ENCODE results near the gene TULP3. TPM values are rescaled to one million over a fixed set of nuclear protein-coding genes. Genes with fewer than 3 reads are reported as not detected.

Gene TULP3
- total RNA-seq, 2 donors from 2014 or later: 10.1 to 12.6 TPM

- no peaks in the 10 kb centered on the region for H3K36me3 ChIP-seq
- intact Hi-C loops (cut with DNase I): no loop called here
- peaks cover 3% of the 10 kb centered on the region for H3K27me3 ChIP-seq
- H3K4me3 ChIP-seq: peak overlapping the region; percentile 41
- no peaks in the 10 kb centered on the region for H3K9me3 ChIP-seq
- H3K9ac ChIP-seq (ENCODE audit: low read depth in 2 of 2, low read length in 2 of 2): peak overlapping the region; percentile 35 to 79
- TF ChIP-seq, protein P1, sequence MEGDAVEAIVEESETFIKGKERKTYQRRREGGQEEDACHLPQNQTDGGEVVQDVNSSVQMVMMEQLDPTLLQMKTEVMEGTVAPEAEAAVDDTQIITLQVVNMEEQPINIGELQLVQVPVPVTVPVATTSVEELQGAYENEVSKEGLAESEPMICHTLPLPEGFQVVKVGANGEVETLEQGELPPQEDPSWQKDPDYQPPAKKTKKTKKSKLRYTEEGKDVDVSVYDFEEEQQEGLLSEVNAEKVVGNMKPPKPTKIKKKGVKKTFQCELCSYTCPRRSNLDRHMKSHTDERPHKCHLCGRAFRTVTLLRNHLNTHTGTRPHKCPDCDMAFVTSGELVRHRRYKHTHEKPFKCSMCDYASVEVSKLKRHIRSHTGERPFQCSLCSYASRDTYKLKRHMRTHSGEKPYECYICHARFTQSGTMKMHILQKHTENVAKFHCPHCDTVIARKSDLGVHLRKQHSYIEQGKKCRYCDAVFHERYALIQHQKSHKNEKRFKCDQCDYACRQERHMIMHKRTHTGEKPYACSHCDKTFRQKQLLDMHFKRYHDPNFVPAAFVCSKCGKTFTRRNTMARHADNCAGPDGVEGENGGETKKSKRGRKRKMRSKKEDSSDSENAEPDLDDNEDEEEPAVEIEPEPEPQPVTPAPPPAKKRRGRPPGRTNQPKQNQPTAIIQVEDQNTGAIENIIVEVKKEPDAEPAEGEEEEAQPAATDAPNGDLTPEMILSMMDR (IDR thresholded peaks at IDR 0.05): no peak
- no peak for DNase-seq
- H3K27ac ChIP-seq: peak overlapping the region; percentile 75
- peaks cover 10% of the 10 kb centered on the region for H3K4me1 ChIP-seq
These were observed 67.2 kb downstream of the TULP3 start for GRCh38 chr12:2957816-2958431.

DNA sequence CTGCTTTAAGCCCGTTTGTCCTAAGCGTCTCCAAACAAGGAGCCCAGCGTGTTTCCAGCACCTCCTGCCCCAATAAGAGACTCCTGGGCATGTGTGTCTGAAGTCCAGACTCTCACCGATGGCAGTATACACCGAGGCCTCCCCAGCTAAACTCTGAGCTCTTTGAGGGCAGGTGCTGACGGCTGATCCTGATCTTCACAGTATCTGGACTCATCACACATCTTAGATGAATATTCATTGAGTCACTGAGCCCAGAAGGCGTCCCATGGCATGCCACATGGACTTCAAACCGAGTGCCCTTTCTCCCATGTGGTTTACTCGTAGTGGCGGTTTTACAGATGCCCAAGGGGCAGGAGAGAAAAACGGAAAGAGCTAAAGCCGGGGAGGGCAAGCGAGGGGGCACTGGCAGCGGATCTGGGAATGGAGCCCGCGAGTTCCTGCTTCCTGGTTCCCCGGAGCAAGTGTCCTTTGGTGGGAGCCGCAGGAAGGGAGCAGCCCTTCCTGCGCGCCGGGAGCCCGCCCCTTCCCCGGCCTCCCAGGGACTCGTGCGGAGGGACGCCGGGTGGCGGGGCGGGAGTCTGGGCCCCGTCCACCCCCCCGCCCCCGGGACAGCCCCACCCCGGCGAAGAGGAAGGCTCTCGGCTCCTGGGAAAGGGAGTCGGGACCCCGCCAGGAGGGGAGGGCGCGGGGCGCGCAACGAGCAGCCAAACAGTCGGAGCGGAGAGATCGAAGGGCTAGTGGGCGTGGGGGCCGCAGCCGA is 67.9 kb downstream of the TULP3 start:
- Histone ChIP-seq H3K9me3 (no peaks in the 10 kb centered on the region), H3K36me3 (no peaks in the 10 kb centered on the region), H3K4me3 (peak overlapping the region; percentile 41), H3K27ac (peak overlapping the region; percentile 75), H3K4me1 (peaks cover 10% of the 10 kb centered on the region), H3K9ac (ENCODE audit: low read depth in 2 of 2, low read length in 2 of 2) (peak overlapping the region; percentile 35 to 79), H3K27me3 (peaks cover 3% of the 10 kb centered on the region)
- TF ChIP-seq, protein P1 (IDR thresholded peaks at IDR 0.05): no peak
- intact Hi-C loops (cut with DNase I): no loop called here
- peak; percentile 71 for DNase-seq

DNA sequence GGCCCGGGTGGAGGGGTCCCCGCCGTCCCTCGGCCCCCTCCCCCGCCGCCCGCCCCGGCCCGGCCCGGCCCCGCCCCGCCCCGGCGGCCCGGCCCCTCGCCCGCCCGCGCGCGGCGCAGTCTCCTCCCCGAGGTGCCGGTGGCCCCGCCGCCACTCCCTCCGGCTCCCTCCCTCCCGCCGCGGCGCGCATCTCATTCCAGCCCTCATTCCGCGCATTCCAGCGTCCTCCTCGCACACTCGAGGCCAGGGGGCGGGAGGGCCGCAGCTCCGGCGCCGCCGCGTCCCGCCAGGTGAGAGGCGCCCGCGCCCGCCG is 68.5 kb downstream of the TULP3 start, which contains the start of gene TEAD4:
Gene TEAD4, plus strand, starts transcription at position 206 of the 313 bp plus-strand sequence.
- no peaks in the 10 kb centered on the region for H3K36me3 ChIP-seq
- peaks cover 3% of the 10 kb centered on the region for H3K27me3 ChIP-seq
- peaks cover 10% of the 10 kb centered on the region for H3K4me1 ChIP-seq
- no peaks in the 10 kb centered on the region for H3K9me3 ChIP-seq
- peak; percentile 72 for DNase-seq
- peak within 1 kb of the TSS; percentile 61 to 79 for H3K9ac ChIP-seq (ENCODE audit: low read depth in 2 of 2, low read length in 2 of 2)
- H3K27ac ChIP-seq: peak within 1 kb of the TSS; percentile 79
- H3K4me3 ChIP-seq: peak within 1 kb of the TSS; percentile 52
- TF ChIP-seq, protein P1 (IDR thresholded peaks at IDR 0.05): no peak
- intact Hi-C loops (cut with DNase I): no loop called here

- Histone ChIP-seq H3K9ac (ENCODE audit: low read depth in 2 of 2, low read length in 2 of 2) (peak overlapping the region; percentile 48 to 61), H3K27ac (peak overlapping the region; percentile 79), H3K4me3 (peak overlapping the region; percentile 52), H3K9me3 (no peaks in the 10 kb centered on the region), H3K4me1 (peaks cover 10% of the 10 kb centered on the region), H3K27me3 (peaks cover 3% of the 10 kb centered on the region), H3K36me3 (no peaks in the 10 kb centered on the region)
- peak; percentile 48 for DNase-seq
- TF ChIP-seq, protein P1 (IDR thresholded peaks at IDR 0.05): no peak
- intact Hi-C loops (cut with DNase I): no loop called here
These were observed 69.1 kb downstream of the TULP3 start for GRCh38 chr12:2959505-2960389.

- peaks cover 3% of the 10 kb centered on the region for H3K27me3 ChIP-seq
- peak overlapping the region in 1 of 2 donors; percentile 48 for H3K9ac ChIP-seq (ENCODE audit: low read depth in 2 of 2, low read length in 2 of 2)
- DNase-seq: no peak
These were observed 69.8 kb downstream of the TULP3 start for GRCh38 chr12:2960390-2960956.

More at GRCh38 chr12:2960390-2960956, 69.8 kb downstream of the TULP3 start:
- peak overlapping the region; percentile 52 for H3K4me3 ChIP-seq
- H3K9me3 ChIP-seq: no peaks in the 10 kb centered on the region
- no peaks in the 10 kb centered on the region for H3K36me3 ChIP-seq
- intact Hi-C loops (cut with DNase I): no loop called here
- TF ChIP-seq, protein P1 (IDR thresholded peaks at IDR 0.05): no peak
- peaks cover 10% of the 10 kb centered on the region for H3K4me1 ChIP-seq
- H3K27ac ChIP-seq: peak overlapping the region; percentile 79
